COR-L47 (cell line): ENCODE results near the gene CHD9.
"Not testable (repeated sequence)": the region's sequence is repeated elsewhere in the genome, so short reads cannot be mapped to it uniquely, and the experiment has no call there.

Source experiments
- DNase-seq: peaks from one replicate; lab custom pipeline; 2025; lab: John Stamatoyannopoulos, UW

Gene CHD9

GRCh38 chr16:53281859-53282258 is 227.1 kb downstream of the CHD9 start:
- DNase-seq = no peak

- no peak for DNase-seq
Observed at GRCh38 chr16:53282328-53282727, 227.5 kb downstream of the CHD9 start.

- DNase-seq = peak; percentile 46
Observed at GRCh38 chr16:53282975-53283946, 228.5 kb downstream of the CHD9 start.

- DNase-seq = no peak
Observed at GRCh38 chr16:53285236-53285635, 230.4 kb downstream of the CHD9 start.

- DNase-seq = no peak
Observed at GRCh38 chr16:53290520-53290919, 235.7 kb downstream of the CHD9 start.

- no peak for DNase-seq
Observed at GRCh38 chr16:53291757-53292392, 237.1 kb downstream of the CHD9 start.

GRCh38 chr16:53297477-53297876 is 242.7 kb downstream of the CHD9 start:
- no peak for DNase-seq

GRCh38 chr16:53304334-53304733 is 249.5 kb downstream of the CHD9 start:
- DNase-seq = no peak

- no peak for DNase-seq
Observed at GRCh38 chr16:53305743-53306142, 251.0 kb downstream of the CHD9 start.

- no peak for DNase-seq
Observed at GRCh38 chr16:53309457-53309856, 254.7 kb downstream of the CHD9 start.

GRCh38 chr16:53320992-53321391 is 266.2 kb downstream of the CHD9 start:
- DNase-seq = no peak

- no peak for DNase-seq
Observed at GRCh38 chr16:53323924-53324323, 269.1 kb downstream of the CHD9 start.

GRCh38 chr16:53330991-53331390 is 276.2 kb downstream of the CHD9 start:
- not testable (repeated sequence) for DNase-seq

- no peak for DNase-seq
Observed at GRCh38 chr16:53334581-53334980, 279.8 kb downstream of the CHD9 start.

- no peak for DNase-seq
Observed at GRCh38 chr16:53337294-53337693, 282.5 kb downstream of the CHD9 start.

GRCh38 chr16:53341792-53342191 is 287.0 kb downstream of the CHD9 start:
- DNase-seq = no peak

GRCh38 chr16:53355064-53355463 is 300.3 kb downstream of the CHD9 start:
- DNase-seq = no peak

- DNase-seq = no peak
Observed at GRCh38 chr16:53356478-53357207, 301.9 kb downstream of the CHD9 start.

- no peak for DNase-seq
Observed at GRCh38 chr16:53357208-53357586, 302.4 kb downstream of the CHD9 start.

GRCh38 chr16:53357955-53358354 is 303.2 kb downstream of the CHD9 start:
- no peak for DNase-seq

GRCh38 chr16:53358884-53359283 is 304.1 kb downstream of the CHD9 start:
- no peak for DNase-seq

- DNase-seq = no peak
Observed at GRCh38 chr16:53369921-53370320, 315.1 kb downstream of the CHD9 start.

- no peak for DNase-seq
Observed at GRCh38 chr16:53370827-53371226, 316.0 kb downstream of the CHD9 start.
